HG02759 (cell line): Measurements from ENCODE around the gene HOTAIR.

Experiments used
- ATAC-seq: cut with Tn5 transposase; IDR thresholded peaks from one replicate; pipeline ENCODE4 v1.9.1; 2021; ENCODE audit warnings: mild to moderate bottlenecking, moderate library complexity; ENCODE audit not compliant: unreplicated experiment

HOTAIR gene

GRCh38 chr12:53949631-53950436 is 24.9 kb downstream of the HOTAIR start:
- ATAC-seq: no peak

DNA sequence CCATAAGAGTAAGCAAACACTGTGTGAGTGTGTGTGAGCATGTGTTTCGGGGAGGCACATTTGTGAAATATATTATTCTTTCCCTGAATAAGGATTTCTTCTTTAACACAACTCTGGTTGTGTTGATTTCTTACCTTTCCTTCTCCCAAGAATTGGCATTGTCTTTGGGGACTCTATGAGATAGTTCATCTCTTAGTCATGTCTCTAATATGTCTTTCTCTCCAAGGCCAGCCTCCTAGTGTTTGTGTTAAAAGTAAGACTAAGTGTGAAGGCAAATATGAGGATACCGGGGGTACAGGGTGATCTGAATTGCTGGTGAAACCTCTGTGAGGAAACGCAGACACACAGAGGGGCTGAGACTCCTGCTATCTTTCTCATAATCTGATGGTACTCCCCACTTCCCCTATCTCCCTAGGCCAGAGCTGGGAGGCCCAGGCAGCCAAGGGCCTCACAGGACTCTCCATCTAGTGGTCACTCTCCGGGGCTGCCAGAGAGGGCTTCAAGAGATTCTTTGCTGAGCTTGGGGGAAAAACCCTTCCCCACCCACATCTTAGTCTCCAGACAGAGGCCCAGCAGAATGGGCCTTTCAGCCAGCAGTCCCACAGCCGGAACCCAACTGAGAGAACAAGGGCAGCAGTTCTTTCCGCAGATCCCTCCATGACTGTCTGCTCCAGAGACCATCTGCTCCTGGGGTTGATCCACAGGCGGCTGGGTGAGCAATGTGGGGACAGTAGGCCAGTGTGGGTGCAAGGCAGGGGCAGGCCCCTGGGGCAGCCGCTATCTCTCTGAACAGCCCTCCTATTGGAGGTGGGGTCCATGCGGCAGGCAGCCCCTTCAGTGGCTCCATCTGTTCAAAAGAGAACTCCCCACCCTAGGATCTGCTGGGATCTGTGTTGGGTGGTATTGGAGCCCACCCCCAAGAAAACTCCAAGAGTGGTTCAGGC is 25.8 kb downstream of the HOTAIR start:
- ATAC-seq: no peak

DNA sequence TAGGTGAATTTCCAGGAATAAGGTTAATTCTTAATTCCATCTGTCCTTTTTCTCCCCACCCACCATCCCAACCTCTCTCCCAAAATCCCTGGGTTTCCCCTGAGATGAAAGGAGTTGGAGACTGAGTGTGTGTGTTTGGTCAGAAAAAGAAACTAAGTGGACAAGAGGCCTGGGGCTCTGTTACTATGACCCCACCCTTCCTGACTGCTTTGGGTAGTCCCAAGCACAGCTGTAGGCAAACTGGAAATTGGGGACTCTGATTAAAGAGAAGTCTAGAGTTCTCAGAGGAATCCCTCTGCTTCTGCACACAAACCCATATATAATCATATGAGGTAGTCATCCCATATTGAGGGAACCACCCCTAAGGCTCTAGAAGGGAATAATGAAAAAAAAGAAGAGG is 27.0 kb downstream of the HOTAIR start:
- no peak for ATAC-seq

DNA sequence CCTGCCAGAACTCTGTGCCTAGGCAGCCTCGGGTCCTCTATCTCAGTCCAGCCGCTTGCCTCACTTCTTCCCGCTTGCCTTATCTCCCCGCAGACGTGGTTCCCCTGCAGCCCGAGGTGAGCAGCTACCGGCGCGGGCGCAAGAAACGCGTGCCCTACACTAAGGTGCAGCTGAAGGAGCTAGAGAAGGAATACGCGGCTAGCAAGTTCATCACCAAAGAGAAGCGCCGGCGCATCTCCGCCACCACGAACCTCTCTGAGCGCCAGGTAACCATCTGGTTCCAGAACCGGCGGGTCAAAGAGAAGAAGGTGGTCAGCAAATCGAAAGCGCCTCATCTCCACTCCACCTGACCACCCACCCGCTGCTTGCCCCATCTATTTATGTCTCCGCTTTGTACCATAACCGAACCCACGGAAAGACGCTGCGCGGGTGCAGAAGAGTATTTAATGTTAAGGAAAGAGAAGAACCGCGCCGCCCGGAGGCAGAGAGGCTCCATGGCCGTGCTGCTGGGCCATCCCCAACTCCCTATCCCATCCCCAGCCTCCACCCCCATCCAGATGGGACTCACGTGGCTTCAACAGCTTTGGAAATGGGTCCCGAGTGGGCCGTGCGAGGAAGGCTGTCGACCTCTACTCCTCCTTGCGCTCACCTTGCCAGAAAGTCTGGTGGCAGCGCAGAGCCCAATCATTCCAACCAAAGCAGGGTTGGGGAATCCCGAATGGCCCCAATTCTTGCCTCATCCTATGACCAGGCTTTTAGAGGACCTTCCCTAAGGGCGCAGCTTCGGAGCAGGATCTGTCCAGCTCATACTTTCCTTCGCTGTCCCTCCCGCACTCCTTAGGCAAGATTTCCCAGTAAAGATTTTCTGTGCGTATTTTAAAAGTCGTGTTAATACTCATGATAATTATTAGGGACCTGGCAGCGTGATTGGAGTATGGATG is 29.6 kb downstream of the HOTAIR start:
- ATAC-seq: no peak

GRCh38 chr12:53944209-53944608 is 30.5 kb downstream of the HOTAIR start:
- ATAC-seq: no peak

GRCh38 chr12:53942467-53942997 is 32.2 kb downstream of the HOTAIR start:
- ATAC-seq: no peak

GRCh38 chr12:53941750-53942149 is 33.0 kb downstream of the HOTAIR start:
- ATAC-seq: no peak

DNA sequence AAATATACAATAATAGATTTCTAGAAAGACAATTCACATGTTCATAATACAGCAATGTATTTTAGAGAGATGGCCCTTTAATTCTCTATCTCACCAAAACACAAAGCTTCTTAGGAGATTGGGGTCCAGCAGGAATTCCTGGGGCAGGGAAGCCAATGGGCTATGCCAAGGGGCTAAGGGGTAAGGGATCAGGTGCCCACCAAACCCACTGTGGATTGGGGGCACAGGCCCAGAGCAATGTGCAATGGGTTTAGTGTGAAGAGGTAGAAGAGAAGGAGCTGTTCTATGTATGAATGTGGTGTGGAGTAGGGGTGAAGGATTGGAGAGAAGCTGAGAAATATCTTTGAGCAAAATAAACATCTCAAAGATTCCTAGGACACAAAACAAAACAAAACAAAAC is 33.6 kb downstream of the HOTAIR start:
- ATAC-seq: no peak

GRCh38 chr12:53940443-53941014 is 34.2 kb downstream of the HOTAIR start:
- no peak for ATAC-seq

DNA sequence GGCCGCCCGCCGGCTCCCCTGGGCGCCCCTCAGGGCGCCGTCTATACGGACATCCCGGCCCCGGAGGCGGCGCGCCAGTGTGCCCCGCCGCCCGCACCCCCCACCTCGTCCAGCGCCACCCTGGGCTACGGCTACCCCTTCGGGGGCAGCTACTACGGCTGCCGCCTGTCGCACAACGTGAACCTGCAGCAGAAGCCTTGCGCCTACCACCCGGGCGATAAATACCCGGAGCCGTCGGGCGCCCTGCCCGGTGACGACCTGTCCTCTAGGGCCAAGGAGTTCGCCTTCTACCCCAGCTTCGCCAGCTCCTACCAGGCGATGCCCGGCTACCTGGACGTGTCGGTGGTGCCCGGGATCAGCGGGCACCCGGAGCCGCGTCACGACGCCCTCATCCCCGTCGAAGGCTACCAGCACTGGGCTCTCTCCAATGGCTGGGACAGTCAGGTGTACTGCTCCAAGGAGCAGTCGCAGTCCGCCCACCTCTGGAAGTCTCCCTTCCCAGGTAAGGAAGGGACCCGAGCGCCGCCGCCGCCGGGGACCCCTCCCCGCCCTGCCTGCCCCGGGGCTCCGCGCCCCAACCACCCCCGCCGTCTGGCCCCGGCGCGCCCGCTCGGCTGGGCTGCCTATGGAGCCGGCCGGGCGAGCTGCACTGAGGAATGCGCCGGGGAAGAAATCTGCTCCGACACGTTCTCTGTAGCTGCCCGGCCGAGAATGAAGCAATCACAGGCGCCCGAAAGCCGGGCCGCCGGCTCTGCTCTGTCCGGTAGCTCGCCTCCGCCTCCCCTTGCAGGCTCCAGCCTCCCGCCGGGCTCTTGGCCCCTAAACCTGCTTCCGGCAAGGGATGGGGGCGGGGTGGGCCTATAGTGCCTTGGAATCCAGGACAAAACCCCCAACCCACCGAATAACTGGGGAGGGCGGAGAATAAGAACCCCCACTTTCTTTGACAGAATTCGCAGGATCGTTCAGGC is 35.3 kb downstream of the HOTAIR start:
- no peak for ATAC-seq

DNA sequence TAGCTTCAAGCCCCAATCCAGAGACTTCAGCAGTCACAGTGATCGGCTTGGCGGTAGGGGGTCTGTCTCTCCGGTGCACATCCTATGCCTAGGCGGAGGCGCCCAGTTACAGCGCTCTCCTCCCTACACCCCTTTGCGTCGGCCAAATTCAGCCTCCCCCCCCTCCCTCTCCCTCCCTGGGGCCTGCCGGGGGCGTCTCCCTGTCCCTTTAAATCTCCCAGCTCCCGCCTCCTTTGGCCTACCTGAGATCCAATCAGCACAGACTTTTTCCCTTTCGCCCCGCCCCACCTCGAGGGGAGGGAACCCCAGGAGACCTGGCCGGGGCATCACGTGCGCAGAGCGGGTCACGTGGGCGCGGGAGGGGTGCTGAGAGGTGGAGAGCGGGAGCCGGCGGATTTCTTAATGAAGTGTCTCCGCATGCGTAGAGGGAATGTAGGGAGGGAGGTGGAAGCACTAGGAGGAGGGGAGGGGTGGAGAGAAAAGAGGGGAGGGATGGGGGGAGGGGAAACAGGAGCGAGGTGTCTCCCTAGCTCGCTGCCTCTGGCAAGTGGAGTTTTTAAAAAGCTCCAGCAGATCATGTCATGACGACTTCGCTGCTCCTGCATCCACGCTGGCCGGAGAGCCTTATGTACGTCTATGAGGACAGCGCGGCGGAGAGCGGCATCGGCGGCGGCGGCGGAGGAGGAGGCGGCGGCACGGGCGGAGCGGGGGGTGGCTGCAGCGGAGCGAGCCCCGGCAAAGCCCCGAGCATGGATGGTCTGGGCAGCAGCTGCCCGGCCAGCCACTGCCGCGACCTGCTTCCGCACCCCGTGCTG is 36.2 kb downstream of the HOTAIR start, which contains the start of gene HOXC13:
Gene HOXC13 (plus strand): TSS at position 506 of the 815 bp plus-strand sequence. CDS start 76 bp downstream, at position 582.
- ATAC-seq: no peak

DNA sequence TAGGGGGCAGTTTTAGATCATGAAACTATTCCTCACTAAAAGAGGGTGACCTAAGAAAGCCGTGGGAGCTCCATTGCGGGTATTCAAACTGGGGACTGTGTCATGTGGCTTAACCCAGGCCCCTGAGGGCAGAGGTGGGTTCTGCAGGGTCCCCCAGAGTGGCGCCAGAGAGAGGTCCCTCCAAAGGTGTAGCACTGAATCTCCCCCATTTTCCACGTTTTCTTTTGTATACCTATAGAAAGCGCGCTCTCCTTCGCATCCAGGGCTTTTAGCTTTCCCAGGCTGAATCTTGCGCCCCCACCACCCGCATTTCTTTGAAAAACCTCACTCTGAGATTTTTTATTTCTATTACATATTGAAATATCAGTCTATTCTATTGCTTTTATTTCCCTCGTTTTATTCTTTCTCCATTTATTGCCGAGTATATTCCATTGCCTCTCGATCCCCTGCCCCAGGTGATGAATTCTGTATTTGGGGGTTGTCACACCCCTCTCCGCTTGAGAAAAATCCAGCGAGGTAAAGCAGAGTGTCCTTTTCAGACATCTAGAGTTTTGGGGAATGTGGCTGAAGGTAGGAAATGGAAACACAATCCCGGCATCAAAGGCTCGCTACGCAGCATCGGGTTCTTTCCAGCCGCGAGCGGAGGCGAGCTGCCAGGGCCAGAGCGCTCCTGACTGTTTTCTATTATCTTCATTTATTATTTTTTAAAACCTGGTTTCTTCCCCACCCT is 37.0 kb downstream of the HOTAIR start:
- no peak for ATAC-seq

DNA sequence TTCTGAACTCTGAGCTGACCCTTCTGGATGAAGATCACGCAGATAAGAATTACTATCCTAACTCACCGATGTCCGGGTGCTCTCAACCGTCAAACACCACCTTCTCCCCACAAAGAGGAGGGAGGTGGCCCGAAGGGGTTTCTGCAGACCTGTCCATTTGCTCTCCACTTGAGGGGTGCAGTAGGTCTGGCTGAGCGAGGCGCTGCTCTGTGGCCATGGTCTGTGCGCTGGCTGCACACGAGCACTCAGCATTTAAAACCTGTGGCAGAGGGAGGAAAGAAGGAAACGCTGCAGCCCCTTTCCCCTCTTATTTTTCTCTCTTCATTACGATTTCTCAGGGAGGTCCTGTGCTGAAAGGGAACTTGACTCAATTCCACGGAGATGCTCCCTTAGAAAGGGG is 37.7 kb downstream of the HOTAIR start:
- ATAC-seq: no peak

- ATAC-seq: no peak
These were observed 39.1 kb downstream of the HOTAIR start for GRCh38 chr12:53935383-53936341.

- ATAC-seq: no peak
These were observed 41.8 kb downstream of the HOTAIR start for GRCh38 chr12:53932915-53933314.

GRCh38 chr12:53931844-53932581 is 42.7 kb downstream of the HOTAIR start:
- no peak for ATAC-seq
